GM12878 (cell line): ENCODE measurements around the gene DIO3.

Source experiments
- RFX5 ChIP-seq: IDR thresholded peaks from 2 replicates; pipeline ENCODE4 v1.6.1; 2011; ENCODE audit warnings: low read depth, low read length, improper control_type of control experiment
- TAF1 ChIP-seq: IDR thresholded peaks from 2 replicates; pipeline ENCODE4 v1.6.1; 2011; ENCODE audit warnings: mild to moderate bottlenecking, low read depth, low read length, borderline replicate concordance
- ZNF207 ChIP-seq: fragments of 450-650 bp; IDR thresholded peaks from 2 replicates; pipeline ENCODE4 v1.6.1; 2014; ENCODE audit warnings: antibody characterized with exemption, mild to moderate bottlenecking, borderline replicate concordance
- TF ChIP-seq, protein P1 (sequence below), 3 experiments: IDR thresholded peaks in 2 of 3; conservative IDR thresholded peaks in 1 of 3; 2 replicates each; pipeline ENCODE4 v1.5.1; 2011; ENCODE audit warnings: low read depth in 3 of 3, low read length in 3 of 3, mild to moderate bottlenecking in 3 of 3, control low read depth in 2 of 3, moderate library complexity in 2 of 3, inconsistent platforms in 1 of 3, mixed read lengths in 1 of 3; ENCODE audit not compliant: control insufficient read depth in 2 of 3, insufficient read depth in 1 of 3; ENCODE audit errors: extremely low read depth in 1 of 3

DNA sequence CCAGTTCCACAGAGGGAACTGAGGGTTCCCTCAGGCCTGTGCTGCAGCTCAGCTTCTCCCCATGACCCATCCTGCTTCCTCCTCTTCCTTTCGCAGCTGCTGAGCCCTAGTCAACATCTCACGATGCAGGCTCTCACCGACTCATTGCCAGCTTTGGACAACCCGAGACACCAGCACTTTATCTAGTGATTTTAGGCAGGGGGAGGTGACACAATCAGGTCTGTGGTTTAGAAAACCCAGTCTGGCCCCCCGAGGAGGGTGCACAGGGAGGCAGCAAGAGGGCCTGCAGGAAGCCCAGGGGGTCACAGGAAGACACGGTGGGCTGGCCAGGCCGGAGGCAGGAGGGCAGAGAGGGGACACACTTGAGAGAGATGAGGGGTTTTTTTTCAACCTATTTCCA, 35.4 kb downstream of the DIO3 start:
- TF ChIP-seq TAF1 (no peak), ZNF207 (no peak), RFX5 (no peak)
- TF ChIP-seq, protein P1, sequence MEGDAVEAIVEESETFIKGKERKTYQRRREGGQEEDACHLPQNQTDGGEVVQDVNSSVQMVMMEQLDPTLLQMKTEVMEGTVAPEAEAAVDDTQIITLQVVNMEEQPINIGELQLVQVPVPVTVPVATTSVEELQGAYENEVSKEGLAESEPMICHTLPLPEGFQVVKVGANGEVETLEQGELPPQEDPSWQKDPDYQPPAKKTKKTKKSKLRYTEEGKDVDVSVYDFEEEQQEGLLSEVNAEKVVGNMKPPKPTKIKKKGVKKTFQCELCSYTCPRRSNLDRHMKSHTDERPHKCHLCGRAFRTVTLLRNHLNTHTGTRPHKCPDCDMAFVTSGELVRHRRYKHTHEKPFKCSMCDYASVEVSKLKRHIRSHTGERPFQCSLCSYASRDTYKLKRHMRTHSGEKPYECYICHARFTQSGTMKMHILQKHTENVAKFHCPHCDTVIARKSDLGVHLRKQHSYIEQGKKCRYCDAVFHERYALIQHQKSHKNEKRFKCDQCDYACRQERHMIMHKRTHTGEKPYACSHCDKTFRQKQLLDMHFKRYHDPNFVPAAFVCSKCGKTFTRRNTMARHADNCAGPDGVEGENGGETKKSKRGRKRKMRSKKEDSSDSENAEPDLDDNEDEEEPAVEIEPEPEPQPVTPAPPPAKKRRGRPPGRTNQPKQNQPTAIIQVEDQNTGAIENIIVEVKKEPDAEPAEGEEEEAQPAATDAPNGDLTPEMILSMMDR (IDR thresholded peaks at IDR 0.05 in 2 of 3, conservative IDR thresholded peaks at IDR 0.05 in 1 of 3; ENCODE audit: control insufficient read depth in 2 of 3, extremely low read depth in 1 of 3, insufficient read depth in 1 of 3, low read depth in 3 of 3, low read length in 3 of 3) = no peak
